HG02759 (cell line): ENCODE measurements around the gene CHAF1B.

Experiments
- ATAC-seq: cut with Tn5 transposase; IDR thresholded peaks from one replicate; pipeline ENCODE4 v1.9.1; 2021; ENCODE audit warnings: mild to moderate bottlenecking, moderate library complexity; ENCODE audit not compliant: unreplicated experiment

The CHAF1B gene

DNA sequence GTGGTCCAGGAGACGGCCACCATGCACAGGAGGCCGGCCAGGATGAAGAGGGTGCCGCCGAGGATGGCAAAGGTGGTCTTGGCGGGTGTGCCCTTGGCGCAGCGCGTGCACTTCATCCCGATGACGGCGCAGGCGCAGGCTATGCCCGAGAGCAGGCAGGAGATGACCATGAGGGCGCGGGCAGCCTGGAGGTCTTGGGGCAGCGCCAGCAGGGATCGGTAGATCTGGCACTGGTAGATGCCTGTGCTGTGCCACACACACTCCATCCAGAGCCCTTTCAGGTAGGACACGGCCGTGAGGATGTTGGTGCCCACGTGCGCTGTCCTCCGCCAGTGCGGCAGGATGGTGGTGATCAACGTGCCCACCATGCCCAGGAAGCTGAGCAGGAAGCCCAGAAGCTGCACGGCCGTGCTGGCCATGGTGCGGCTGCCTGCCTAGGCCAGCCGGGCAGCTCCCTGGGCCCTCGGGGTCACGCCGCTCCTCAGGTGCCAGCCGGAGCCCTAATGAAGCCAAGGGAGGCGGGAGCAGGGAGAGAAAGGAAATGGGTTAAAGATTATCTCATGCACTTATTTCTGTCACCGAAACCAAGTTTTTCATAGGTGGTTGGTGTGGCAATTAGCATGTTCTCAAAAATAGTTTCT, 76.2 kb downstream of the CHAF1B start:
- no peak for ATAC-seq

DNA sequence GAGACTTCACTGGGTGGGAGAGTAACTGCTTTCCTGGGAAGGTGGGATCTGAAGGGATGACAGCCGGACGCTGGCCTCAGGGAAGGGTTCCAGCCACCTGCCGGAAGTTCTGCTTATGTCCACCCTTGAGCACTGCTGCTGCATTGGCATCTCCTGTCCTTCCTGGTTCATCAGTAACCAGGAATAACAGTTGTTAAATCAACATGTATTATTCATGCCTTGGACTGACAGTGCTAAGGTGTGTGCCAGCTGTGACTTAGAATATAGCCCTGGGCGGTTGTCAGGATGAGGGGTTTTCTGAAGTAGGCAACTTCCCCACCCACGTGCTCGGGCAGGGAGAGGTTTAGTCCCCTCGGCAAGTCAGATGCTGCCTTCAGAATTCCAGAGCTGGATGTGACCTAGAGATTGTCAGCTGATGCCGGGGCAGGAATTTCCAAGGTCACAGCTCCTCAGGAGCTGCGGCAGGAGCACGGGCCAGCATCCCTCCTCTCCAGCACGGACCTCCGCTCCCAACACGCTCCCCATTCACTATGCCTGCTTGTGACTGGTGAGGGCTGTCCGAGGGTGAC, 76.8 kb downstream of the CHAF1B start:
- no peak for ATAC-seq

- no peak for ATAC-seq
Measured at GRCh38 chr21:36463204-36463603, 78.0 kb downstream of the CHAF1B start.

GRCh38 chr21:36463991-36464390, 78.8 kb downstream of the CHAF1B start:
- no peak for ATAC-seq

- ATAC-seq, result no peak
Measured at GRCh38 chr21:36464590-36464989, 79.4 kb downstream of the CHAF1B start.

DNA sequence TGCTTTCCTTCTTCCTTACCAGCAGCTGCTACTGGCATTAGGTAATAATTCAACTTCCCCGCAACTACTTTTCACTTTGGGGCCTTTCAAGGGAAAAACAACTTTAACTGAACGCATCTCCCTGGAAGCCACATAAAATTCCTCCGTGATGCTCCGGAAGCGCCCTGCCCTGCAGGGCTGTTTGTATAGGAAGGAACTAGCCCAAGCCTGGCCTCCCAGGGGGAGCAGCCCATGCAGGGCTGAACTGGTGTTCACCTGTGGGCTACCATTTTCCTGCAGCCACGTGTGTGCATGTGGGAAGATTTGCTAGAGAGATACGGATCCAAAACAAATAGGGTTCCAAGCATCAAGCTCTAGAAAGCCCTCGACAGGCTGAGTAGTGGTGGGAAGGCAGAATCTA, 80.3 kb downstream of the CHAF1B start:
- no peak for ATAC-seq

DNA sequence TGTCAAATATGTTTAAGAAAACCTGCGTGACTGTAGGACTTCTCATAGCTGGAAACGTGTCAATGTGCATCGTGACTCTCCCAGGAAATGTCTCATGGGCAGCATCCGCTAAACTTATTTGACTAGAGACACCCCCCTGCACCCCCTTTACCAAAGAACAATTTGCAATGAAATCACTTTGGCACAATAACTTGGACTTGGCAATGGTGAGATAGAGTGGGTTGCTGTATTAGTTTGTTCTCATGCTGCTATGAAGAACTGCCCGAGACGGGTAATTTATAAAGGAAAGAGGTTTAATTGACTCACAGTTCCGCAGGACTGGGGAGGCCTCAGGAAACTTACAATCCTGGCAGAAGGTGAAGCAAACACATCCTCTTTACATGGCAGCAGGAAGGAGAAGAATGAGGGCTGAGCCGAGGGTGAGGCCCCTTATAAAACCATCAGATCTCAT, 80.9 kb downstream of the CHAF1B start:
- ATAC-seq, result no peak
